Lower lobe of right lung (tissue), 2 donors: ENCODE data around the gene TLR10. TPM values are rescaled to one million over a fixed set of nuclear protein-coding genes. Genes with fewer than 3 reads are reported as not detected.

Source experiments
- ATAC-seq, 2 donors: fragments of 200-7000 bp; cut with Tn5 transposase; one replicate each; pipeline ENCODE4 v1.9.1; 2020 to 2022; ENCODE audit warnings: mild to moderate bottlenecking in 2 of 2, moderate library complexity in 2 of 2
- DNase-seq: peaks from one replicate; pipeline ENCODE4 v3.0.0-alpha.2; 2020
- H3K27ac ChIP-seq: fragments of 200-600 bp; one replicate; pipeline ENCODE4 v1.8.0; 2022
- H3K27me3 ChIP-seq: fragments of 200-600 bp; one replicate; pipeline ENCODE4 v1.8.0; 2022; ENCODE audit warnings: low read depth
- H3K36me3 ChIP-seq: fragments of 200-600 bp; one replicate; pipeline ENCODE4 v1.8.0; 2022; ENCODE audit warnings: mild to moderate bottlenecking
- H3K4me1 ChIP-seq: fragments of 200-600 bp; one replicate; pipeline ENCODE4 v1.8.0; 2022
- H3K4me3 ChIP-seq: fragments of 200-600 bp; one replicate; pipeline ENCODE4 v1.8.0; 2022; ENCODE audit warnings: mild to moderate bottlenecking
- H3K9me3 ChIP-seq: fragments of 200-600 bp; one replicate; pipeline ENCODE4 v1.8.0; 2022
- CTCF ChIP-seq: fragments of 200-600 bp; IDR thresholded peaks from one replicate; pipeline ENCODE4 v1.8.0; 2022; ENCODE audit warnings: antibody characterized with exemption, mild to moderate bottlenecking
- intact Hi-C: fragments of 100-400 bp; cut with DNase I; formaldehyde crosslinking; loops from one replicate; pipeline ENCODE4 v1.11.0; 2022
- total RNA-seq: library from RNA; stranded (reverse); fragmentation: NEBNext Ultra II Directional; extraction: Animal tissue kit (Norgen Biotek cat#: 25700); gene quantifications from one replicate; pipeline ENCODE4 v1.2.1, GENCODE V29; 2021
- donor health status: DM: no; HTN: yes; CAD: no; lungs with severe emphysema.

Gene TLR10
- total RNA-seq, 1 donor from 2014 or later, result 1.2 TPM

DNA sequence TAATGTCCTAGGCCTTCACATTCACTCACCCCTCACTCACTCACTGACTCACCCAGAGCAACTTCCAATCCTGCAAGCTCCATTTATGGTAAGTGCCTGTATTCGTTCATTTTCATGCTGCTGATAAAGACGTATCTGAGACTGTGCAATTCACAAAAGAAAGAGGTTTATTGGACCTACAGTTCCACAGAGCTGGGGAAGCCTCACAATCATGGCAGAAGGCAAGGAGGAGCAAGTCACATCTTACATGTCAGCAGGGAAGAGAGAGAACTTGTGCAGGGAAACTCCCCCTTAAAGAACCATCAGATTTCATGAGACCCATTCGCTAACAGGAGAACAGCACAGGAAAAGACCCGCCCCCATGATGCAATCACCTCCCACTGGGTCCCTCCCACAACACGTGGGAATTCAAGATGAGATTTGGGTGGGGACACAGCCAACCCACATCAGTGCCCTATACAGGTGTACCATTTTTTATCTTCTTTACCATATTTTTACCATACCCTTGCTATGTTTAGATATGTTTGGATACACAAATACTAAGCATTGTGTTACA, 40.0 kb upstream of the TLR10 start:
- DNase-seq (no peak), ATAC-seq (no peak)
- H3K9me3 ChIP-seq, result peaks cover 5% of the 10 kb centered on the region
- TF ChIP-seq CTCF, result no peak
- no peaks in the 10 kb centered on the region for H3K4me1 ChIP-seq
- H3K36me3 ChIP-seq, result no peaks in the 10 kb centered on the region
- H3K27me3 ChIP-seq, result no peaks in the 10 kb centered on the region
- intact Hi-C loops, result no loop called here
- no peak overlapping the region for H3K4me3 ChIP-seq
- H3K27ac ChIP-seq, result no peak overlapping the region

- TF ChIP-seq CTCF, result no peak
- DNase-seq, result no peak
- no peak overlapping the region for H3K27ac ChIP-seq
- intact Hi-C loops, result no loop called here
- H3K36me3 ChIP-seq, result no peaks in the 10 kb centered on the region
- no peaks in the 10 kb centered on the region for H3K27me3 ChIP-seq
- H3K4me1 ChIP-seq, result no peaks in the 10 kb centered on the region
- no peak for ATAC-seq
- no peak overlapping the region for H3K4me3 ChIP-seq
- H3K9me3 ChIP-seq, result peaks cover 5% of the 10 kb centered on the region
These were observed 38.9 kb upstream of the TLR10 start for GRCh38 chr4:38821739-38822138.

DNA sequence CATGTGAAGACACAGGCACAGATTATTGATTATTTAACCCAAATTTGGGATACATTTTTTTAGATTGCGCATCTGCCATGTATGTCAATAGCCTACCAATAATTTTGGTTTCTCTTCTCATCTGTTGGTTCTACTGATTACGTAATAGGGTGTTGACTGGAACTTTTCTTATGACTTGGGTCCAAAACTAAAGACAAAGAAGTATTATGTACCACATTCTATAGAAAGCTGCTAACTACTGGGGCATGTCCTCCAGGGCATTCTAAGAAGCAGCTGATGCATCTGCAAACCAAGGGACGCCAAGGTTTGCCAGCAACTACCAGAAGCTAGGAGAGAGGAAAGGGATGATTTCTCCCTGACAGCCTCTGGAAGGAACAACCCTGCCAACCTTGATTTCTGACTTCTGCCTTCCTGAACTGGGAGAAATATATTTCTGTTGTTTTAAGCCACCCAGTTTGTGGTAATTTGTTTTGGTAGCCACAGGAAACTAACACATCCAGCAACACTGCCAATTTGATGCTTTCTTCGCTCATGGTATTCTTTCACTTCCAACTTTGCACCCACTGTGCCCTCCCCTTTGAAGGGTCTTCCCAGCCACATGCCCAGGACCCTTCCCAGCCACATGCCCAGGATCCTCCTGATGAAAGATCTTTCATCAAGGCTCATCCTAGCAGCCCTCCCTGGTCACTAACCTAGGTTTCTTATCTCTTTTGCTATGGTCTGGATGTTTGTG, 37.7 kb upstream of the TLR10 start:
- intact Hi-C loops, result no loop called here
- H3K4me1 ChIP-seq, result no peaks in the 10 kb centered on the region
- H3K27ac ChIP-seq, result no peak overlapping the region
- ATAC-seq, result no peak
- no peak overlapping the region for H3K4me3 ChIP-seq
- TF ChIP-seq CTCF, result no peak
- H3K9me3 ChIP-seq, result peaks cover 5% of the 10 kb centered on the region
- no peaks in the 10 kb centered on the region for H3K27me3 ChIP-seq
- no peaks in the 10 kb centered on the region for H3K36me3 ChIP-seq
- DNase-seq, result no peak

DNA sequence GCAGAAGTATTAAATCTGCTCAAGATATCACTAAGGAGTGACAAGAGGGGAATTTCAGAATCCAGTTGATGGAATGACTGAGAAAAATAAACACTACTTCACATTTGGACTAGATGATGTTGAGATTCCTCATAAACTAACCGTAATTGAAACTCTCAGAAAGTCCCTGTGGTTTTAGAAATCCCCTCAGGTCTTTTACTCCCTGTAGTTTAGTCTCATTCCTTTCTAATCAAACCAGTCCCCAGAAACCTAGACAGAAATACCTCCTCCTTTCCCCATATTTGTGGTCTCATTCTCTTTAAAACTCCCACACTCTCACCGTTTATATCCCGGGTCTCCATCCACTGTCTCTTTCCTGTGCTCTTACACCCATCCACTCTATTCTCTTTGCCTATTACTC, 36.8 kb upstream of the TLR10 start:
- intact Hi-C loops, result no loop called here
- TF ChIP-seq CTCF, result no peak

DNA sequence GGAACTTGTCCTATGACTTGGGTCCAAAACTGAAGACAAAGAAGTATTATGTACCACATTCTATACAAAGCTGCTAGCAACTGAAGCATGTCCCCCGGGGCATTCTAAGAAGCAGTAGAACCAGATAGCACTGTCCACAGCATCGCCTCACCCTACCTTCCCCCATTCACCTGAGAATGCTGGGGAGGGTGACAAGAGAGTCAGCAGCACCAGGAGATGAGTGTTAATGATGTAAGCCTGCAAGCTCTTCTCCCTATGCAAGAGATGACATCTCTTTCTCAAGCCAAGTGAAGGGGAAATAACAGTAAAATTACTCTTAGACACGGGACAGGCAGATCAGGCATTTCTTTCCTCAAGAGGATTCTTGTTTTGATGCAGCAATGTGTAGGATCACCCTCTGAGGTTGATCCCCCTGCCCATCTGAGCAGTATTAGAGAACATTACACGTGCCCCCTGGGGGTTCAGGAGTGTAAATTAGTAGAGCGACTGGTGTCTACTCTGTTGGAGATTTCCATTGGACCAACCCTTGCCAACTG, 35.7 kb upstream of the TLR10 start:
- Histone ChIP-seq H3K4me1 (no peaks in the 10 kb centered on the region), H3K4me3 (no peak overlapping the region), H3K36me3 (no peaks in the 10 kb centered on the region), H3K27me3 (no peaks in the 10 kb centered on the region), H3K27ac (no peak overlapping the region), H3K9me3 (peaks cover 5% of the 10 kb centered on the region)
- ATAC-seq (no peak), DNase-seq (no peak)
- intact Hi-C loops, result no loop called here
- no peak for TF ChIP-seq CTCF

More for the DNA sequence above, 36.8 kb upstream of the TLR10 start:
- Histone ChIP-seq H3K27me3 (no peaks in the 10 kb centered on the region), H3K27ac (no peak overlapping the region), H3K4me3 (no peak overlapping the region), H3K9me3 (peaks cover 5% of the 10 kb centered on the region), H3K36me3 (no peaks in the 10 kb centered on the region), H3K4me1 (no peaks in the 10 kb centered on the region)
- no peak for ATAC-seq
- no peak for DNase-seq
